Thyroid gland (tissue), 4 donors: ENCODE results near the gene ZNF227. TPM values are rescaled to one million over a fixed set of nuclear protein-coding genes. Genes with fewer than 3 reads are reported as not detected.

ENCODE experiments used
- DNase-seq, 2 donors: peaks; one replicate each; pipeline ENCODE4 v3.0.0-alpha.2; 2019
- H3K27ac ChIP-seq, 3 donors: fragments of 200-600 bp; sonication (generic); 1 replicate in 2 of 3; 2 replicates in 1 of 3; pipeline ENCODE4 v1.5.1; 2016 to 2019; ENCODE audit warnings: mild to moderate bottlenecking in 1 of 3, moderate library complexity in 1 of 3
- H3K27me3 ChIP-seq: fragments of 200-600 bp; sonication (generic); one replicate; pipeline ENCODE4 v1.5.1; 2019
- H3K36me3 ChIP-seq, 2 donors: fragments of 200-600 bp; sonication (generic); one replicate each; pipeline ENCODE4 v1.5.1; 2016 to 2019
- H3K4me1 ChIP-seq, 2 donors: fragments of 200-600 bp; sonication (generic); one replicate each; pipeline ENCODE4 v1.5.1; 2017 to 2019
- H3K4me3 ChIP-seq, 3 donors: fragments of 200-600 bp; sonication (generic); replicated peaks in 1 of 3; 1 replicate in 2 of 3; 2 replicates in 1 of 3; pipeline ENCODE4 v1.5.1; 2016; ENCODE audit warnings: mild to moderate bottlenecking in 1 of 3
- H3K9me3 ChIP-seq: fragments of 200-600 bp; sonication (generic); one replicate; pipeline ENCODE4 v1.5.1; 2017
- CTCF ChIP-seq, 6 experiments: fragments of 200-600 bp in 3 of 6; fragments of 450-650 bp in 3 of 6; sonication (generic) in 3 of 6; IDR thresholded peaks; one replicate each; pipeline ENCODE4 v1.5.1; 2016 to 2019; ENCODE audit warnings: antibody characterized with exemption in 6 of 6, mild to moderate bottlenecking in 2 of 6, inconsistent platforms in 1 of 6, moderate library complexity in 1 of 6
- POLR2A ChIP-seq, 2 donors: fragments of 450-650 bp; IDR thresholded peaks; one replicate each; pipeline ENCODE4 v1.6.1; 2017; ENCODE audit warnings: antibody characterized with exemption in 2 of 2, mild to moderate bottlenecking in 2 of 2, moderate library complexity in 1 of 2
- WGBS, 2 donors: methylation state at CpG; one replicate each; pipeline ENCODE4 v1.1.5; 2017; 5-methylcytosine and 5-hydroxymethylcytosine counted together
- intact Hi-C: fragments of 100-400 bp; cut with DNase I; formaldehyde crosslinking; loops from one replicate; pipeline ENCODE4 v1.15.1; 2023
- total RNA-seq, 4 donors: library from RNA; depleted of rRNA; stranded (reverse); fragments of >200 nt; gene quantifications; one replicate each; pipeline ENCODE4 v1.2.3, GENCODE V29; 2016

Gene ZNF227
- total RNA-seq, 4 donors from 2014 or later, result 12.4 to 44.7 (median 18.4) TPM

DNA sequence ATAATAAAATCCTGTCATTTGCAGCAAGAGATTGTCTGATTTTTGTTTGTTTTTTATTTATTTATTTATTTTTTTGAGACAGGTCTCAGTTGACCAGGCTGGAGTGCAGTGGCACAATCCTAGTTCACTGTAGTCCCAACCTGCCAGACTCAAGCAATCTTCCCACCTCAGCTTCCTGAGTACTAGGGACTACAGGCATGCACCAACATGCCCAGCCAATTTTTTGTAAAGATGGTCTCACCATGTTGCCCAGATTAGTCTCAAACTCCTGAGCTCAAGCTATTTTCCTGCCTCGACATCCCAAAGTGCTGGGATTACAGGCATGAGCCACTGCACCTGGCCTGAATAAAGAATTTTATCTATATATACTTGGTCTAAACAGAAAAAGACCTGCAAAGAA lies 65.0 kb downstream of the ZNF227 start:
- intact Hi-C loops, result no loop called here
- WGBS, 2 donors, result 93 to 100% methylated on average over 1 of the region's 1 CpG
- DNase-seq, result no peak
- Histone ChIP-seq H3K4me3 (no peak overlapping the region), H3K4me1 (no peaks in the 10 kb centered on the region), H3K27ac (no peak overlapping the region), H3K36me3 (no peaks in the 10 kb centered on the region), H3K27me3 (no peaks in the 10 kb centered on the region), H3K9me3 (no peaks in the 10 kb centered on the region)
- TF ChIP-seq POLR2A (IDR thresholded peaks at IDR 0.05), result no peak
- TF ChIP-seq CTCF (IDR thresholded peaks at IDR 0.05), result no peak

GRCh38 chr19:44278181-44278690 lies 65.9 kb downstream of the ZNF227 start:
- H3K4me1 ChIP-seq, result no peaks in the 10 kb centered on the region
- H3K27me3 ChIP-seq, result no peaks in the 10 kb centered on the region
- WGBS, 2 donors, result 93 to 97% methylated on average over 4 of the region's 4 CpGs
- TF ChIP-seq POLR2A (IDR thresholded peaks at IDR 0.05) (no peak), CTCF (IDR thresholded peaks at IDR 0.05) (no peak)
- no peak overlapping the region for H3K27ac ChIP-seq
- no peak overlapping the region for H3K4me3 ChIP-seq
- no peaks in the 10 kb centered on the region for H3K9me3 ChIP-seq
- intact Hi-C loops, result no loop called here
- H3K36me3 ChIP-seq, result no peaks in the 10 kb centered on the region
- no peak for DNase-seq

DNA sequence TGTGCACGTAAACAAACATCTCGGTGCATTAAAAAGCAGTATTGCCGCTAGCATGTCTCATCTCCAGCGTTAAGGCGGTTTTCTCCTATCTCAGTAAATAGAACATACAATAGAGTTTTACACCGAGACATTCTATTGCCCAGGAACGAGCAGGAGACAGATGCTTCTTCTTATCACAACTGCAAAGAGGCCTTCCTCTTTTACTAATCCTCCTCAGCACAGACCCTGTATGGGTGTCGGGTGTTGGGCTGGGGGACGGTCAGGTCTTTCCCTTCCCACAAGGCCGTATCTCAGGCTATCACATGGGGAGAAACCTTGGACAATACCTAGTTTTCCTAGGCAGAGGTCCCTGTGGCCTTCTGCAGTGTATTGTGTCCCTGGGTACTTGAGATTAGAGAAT lies 68.6 kb downstream of the ZNF227 start:
- no peaks in the 10 kb centered on the region for H3K36me3 ChIP-seq
- intact Hi-C loops, result no loop called here
- no peaks in the 10 kb centered on the region for H3K4me1 ChIP-seq
- no peak for TF ChIP-seq POLR2A (IDR thresholded peaks at IDR 0.05)
- TF ChIP-seq CTCF (IDR thresholded peaks at IDR 0.05), result no peak
- no peak overlapping the region for H3K4me3 ChIP-seq
- H3K9me3 ChIP-seq, result no peaks in the 10 kb centered on the region
- no peak for DNase-seq
- no peaks in the 10 kb centered on the region for H3K27me3 ChIP-seq
- WGBS, 2 donors, result 86 to 91% methylated on average over 10 of the region's 10 CpGs
- H3K27ac ChIP-seq, result no peak overlapping the region

- no peaks in the 10 kb centered on the region for H3K4me1 ChIP-seq
- H3K4me3 ChIP-seq, result no peak overlapping the region
- H3K9me3 ChIP-seq, result no peaks in the 10 kb centered on the region
- 85 to 92% methylated on average over 3 of the region's 3 CpGs for WGBS, 2 donors
- TF ChIP-seq CTCF (IDR thresholded peaks at IDR 0.05) (no peak), POLR2A (IDR thresholded peaks at IDR 0.05) (no peak)
- H3K27ac ChIP-seq, result no peak overlapping the region
- H3K36me3 ChIP-seq, result peaks cover 8 to 9% of the 10 kb centered on the region in 2 donors
- intact Hi-C loops, result no loop called here
- DNase-seq, result no peak
- H3K27me3 ChIP-seq, result no peaks in the 10 kb centered on the region
Measured at GRCh38 chr19:44282846-44283245, 70.5 kb downstream of the ZNF227 start.

GRCh38 chr19:44284968-44285367 lies 72.6 kb downstream of the ZNF227 start:
- peaks cover 24 to 30% of the 10 kb centered on the region in 2 donors for H3K36me3 ChIP-seq
- no peak overlapping the region for H3K27ac ChIP-seq
- DNase-seq, result no peak
- intact Hi-C loops, result no loop called here
- H3K4me3 ChIP-seq, result no peak overlapping the region
- no peaks in the 10 kb centered on the region for H3K9me3 ChIP-seq
- H3K27me3 ChIP-seq, result no peaks in the 10 kb centered on the region
- H3K4me1 ChIP-seq, result no peaks in the 10 kb centered on the region
- TF ChIP-seq CTCF (IDR thresholded peaks at IDR 0.05) (no peak), POLR2A (IDR thresholded peaks at IDR 0.05) (no peak)
- WGBS, 2 donors, result 75 to 83% methylated on average over 4 of the region's 4 CpGs

Other genes with a start within 250 kb of the ZNF227 start
- gene ZNF155, start 228.3 kb upstream of the ZNF227 start, total RNA-seq, result 10 to 100 TPM in 3 of 4 donors, 1 to 10 TPM in 1; 8.7 to 20.8 (median 16.0) TPM
- 1 to 10 TPM; 4.6 to 8.0 (median 5.2) TPM for gene ZNF230, start 209.6 kb upstream of the ZNF227 start, total RNA-seq
- 1 to 10 TPM; 3.3 to 7.0 (median 5.0) TPM for gene ZNF222, start 187.2 kb upstream of the ZNF227 start, total RNA-seq
- gene ZNF223, start 160.5 kb upstream of the ZNF227 start, total RNA-seq, result 10 to 100 TPM in 2 of 4 donors, 1 to 10 TPM in 2; 5.1 to 10.6 (median 10.0) TPM
- gene ZNF284, start 140.4 kb upstream of the ZNF227 start, total RNA-seq, result 1 to 10 TPM; 2.6 to 4.9 (median 2.8) TPM
- gene ZNF224, start 118.2 kb upstream of the ZNF227 start, total RNA-seq, result 10 to 100 TPM; 31.9 to 47.4 (median 36.7) TPM
- 1 to 10 TPM; 4.0 to 8.3 (median 6.3) TPM for gene ZNF225, start 99.1 kb upstream of the ZNF227 start, total RNA-seq
- gene ZNF234, start 71.0 kb upstream of the ZNF227 start, total RNA-seq, result 10 to 100 TPM in 3 of 4 donors, 1 to 10 TPM in 1; 8.1 to 12.7 (median 11.3) TPM
- gene ZNF226, start 47.4 kb upstream of the ZNF227 start, total RNA-seq, result 10 to 100 TPM; 19.3 to 50.0 (median 37.8) TPM
- gene ZNF233, start 47.4 kb downstream of the ZNF227 start, total RNA-seq, result 1 to 10 TPM in 2 of 4 donors, under 1 TPM in 2; 0.54 to 2.3 (median 0.93) TPM
- 10 to 100 TPM in 3 of 4 donors, 1 to 10 TPM in 1; 7.3 to 17.7 (median 12.8) TPM for gene ZNF235, start 92.5 kb downstream of the ZNF227 start, total RNA-seq
- 10 to 100 TPM in 2 of 4 donors, 1 to 10 TPM in 2; 7.8 to 22.6 (median 11.2) TPM for gene ZNF112, start 144.1 kb downstream of the ZNF227 start, total RNA-seq
- gene ZNF285, start 189.1 kb downstream of the ZNF227 start, total RNA-seq, result 1 to 10 TPM; 3.8 to 6.6 (median 5.1) TPM
- 10 to 100 TPM; 13.3 to 22.9 (median 17.8) TPM for gene ZNF229, start 235.9 kb downstream of the ZNF227 start, total RNA-seq